Panc1 (cell line): ENCODE measurements around the gene OR2A25.

Experiments
- CTCF ChIP-seq: fragments of 450-650 bp; IDR thresholded peaks from 2 replicates; pipeline ENCODE4 v1.5.1; 2017; ENCODE audit warnings: mild to moderate bottlenecking
- POLR2AphosphoS5 ChIP-seq: IDR thresholded peaks from 2 replicates; pipeline ENCODE4 v1.6.1; 2012; ENCODE audit warnings: mild to moderate bottlenecking, low read depth, low read length, moderate library complexity
- REST ChIP-seq, 2 experiments: IDR thresholded peaks; 2 replicates each; pipeline ENCODE4 v1.6.1; 2011 to 2012; ENCODE audit warnings: low read depth in 2 of 2, control low read depth in 1 of 2, low read length in 1 of 2, mild to moderate bottlenecking in 1 of 2, moderate library complexity in 1 of 2; ENCODE audit not compliant: insufficient read depth in 1 of 2
- SIN3A ChIP-seq: IDR thresholded peaks from 2 replicates; pipeline ENCODE4 v1.6.1; 2012; ENCODE audit warnings: low read depth, mild to moderate bottlenecking, low read length, moderate library complexity, borderline replicate concordance; ENCODE audit not compliant: insufficient read depth
- TCF7L2 ChIP-seq: IDR thresholded peaks from 2 replicates; pipeline ENCODE4 v1.6.1; 2011; ENCODE audit warnings: mild to moderate bottlenecking, low read depth, low read length, inconsistent platforms

- TF ChIP-seq CTCF (no peak), POLR2AphosphoS5 (no peak), TCF7L2 (no peak), REST (IDR thresholded peaks at IDR 0.05; ENCODE audit: insufficient read depth in 1 of 2, low read depth in 2 of 2, low read length in 1 of 2) (no peak), SIN3A (no peak)
These were observed 53.3 kb downstream of the OR2A25 start, which contains the start of gene OR2A14 for GRCh38 chr7:144122876-144123275.
